Fibroblast of pulmonary artery (primary cell): Measurements from ENCODE around the gene MMP21.

Experiments used
- DNase-seq: peaks from one replicate; pipeline ENCODE4 v3.0.0-alpha.2; 2010; ENCODE audit warnings: low read depth
- H3K4me3 ChIP-seq: replicated peaks from 2 replicates; pipeline ENCODE4 v1.5.1; 2011; ENCODE audit warnings: low read depth, mild to moderate bottlenecking, control low read depth, low read length, moderate library complexity
- TF ChIP-seq, protein P1 (sequence below): IDR thresholded peaks from 2 replicates; pipeline ENCODE4 v1.5.1; 2011; ENCODE audit warnings: mild to moderate bottlenecking, control low read depth, low read length, inconsistent platforms; ENCODE audit errors: missing control alignments

The MMP21 gene

DNA sequence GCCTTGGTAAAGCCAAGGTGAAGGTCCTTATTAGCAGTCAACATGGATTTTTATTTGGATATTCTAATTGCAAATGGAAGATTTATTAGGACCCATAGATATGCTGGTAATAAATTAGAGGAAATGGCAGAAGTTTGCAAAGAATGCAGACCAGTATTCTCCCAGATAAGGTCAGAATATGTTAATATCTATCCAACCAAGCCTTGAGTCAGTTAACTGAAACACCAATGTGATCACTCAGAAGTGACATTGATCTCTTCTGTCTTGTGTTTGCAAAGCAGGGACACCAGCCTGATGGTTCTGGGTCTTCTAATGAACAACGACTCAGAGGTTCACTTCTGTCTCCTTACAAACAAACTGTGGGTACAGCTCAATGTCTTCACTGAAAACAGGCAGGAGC, 26.0 kb upstream of the MMP21 start:
- no peak for DNase-seq
- H3K4me3 ChIP-seq: no peak overlapping the region
- TF ChIP-seq, protein P1, sequence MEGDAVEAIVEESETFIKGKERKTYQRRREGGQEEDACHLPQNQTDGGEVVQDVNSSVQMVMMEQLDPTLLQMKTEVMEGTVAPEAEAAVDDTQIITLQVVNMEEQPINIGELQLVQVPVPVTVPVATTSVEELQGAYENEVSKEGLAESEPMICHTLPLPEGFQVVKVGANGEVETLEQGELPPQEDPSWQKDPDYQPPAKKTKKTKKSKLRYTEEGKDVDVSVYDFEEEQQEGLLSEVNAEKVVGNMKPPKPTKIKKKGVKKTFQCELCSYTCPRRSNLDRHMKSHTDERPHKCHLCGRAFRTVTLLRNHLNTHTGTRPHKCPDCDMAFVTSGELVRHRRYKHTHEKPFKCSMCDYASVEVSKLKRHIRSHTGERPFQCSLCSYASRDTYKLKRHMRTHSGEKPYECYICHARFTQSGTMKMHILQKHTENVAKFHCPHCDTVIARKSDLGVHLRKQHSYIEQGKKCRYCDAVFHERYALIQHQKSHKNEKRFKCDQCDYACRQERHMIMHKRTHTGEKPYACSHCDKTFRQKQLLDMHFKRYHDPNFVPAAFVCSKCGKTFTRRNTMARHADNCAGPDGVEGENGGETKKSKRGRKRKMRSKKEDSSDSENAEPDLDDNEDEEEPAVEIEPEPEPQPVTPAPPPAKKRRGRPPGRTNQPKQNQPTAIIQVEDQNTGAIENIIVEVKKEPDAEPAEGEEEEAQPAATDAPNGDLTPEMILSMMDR: no peak

DNA sequence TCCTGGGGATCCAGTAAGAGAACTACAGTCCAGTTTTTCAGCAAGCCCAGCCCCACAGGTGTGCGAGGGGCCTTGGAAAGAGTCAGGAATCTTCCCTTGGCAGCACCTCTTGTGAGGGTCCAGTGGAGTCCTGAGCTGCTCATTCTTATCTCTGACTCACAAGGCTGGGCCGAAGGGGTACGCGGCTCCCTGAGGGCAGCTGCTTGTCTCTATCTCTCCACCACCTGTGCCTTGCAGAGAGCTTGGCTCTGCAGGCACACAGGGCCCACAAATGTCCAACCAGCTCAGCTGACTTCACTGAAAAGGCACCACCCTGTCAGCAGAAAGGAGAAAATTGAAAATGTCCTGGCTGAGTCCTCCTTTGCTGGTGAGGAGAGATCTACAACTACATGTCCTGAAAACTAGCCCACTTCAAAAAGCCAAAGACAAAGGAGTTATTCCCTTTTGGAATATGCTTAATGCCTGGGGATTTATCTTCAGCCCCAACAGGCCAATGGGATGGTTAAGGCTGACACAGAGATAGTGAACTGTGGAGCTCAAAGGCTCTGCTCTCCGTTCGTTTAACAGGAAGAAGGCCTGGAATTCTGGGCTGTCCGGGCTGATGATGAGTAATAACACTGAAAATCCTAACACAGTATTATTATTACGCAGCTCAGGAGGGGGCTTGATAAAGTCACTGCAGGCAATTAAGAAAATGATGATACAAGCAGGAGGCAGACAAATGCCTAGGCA, 24.0 kb upstream of the MMP21 start:
- TF ChIP-seq, protein P1: no peak
- no peak overlapping the region for H3K4me3 ChIP-seq
- DNase-seq: peak; percentile 5

DNA sequence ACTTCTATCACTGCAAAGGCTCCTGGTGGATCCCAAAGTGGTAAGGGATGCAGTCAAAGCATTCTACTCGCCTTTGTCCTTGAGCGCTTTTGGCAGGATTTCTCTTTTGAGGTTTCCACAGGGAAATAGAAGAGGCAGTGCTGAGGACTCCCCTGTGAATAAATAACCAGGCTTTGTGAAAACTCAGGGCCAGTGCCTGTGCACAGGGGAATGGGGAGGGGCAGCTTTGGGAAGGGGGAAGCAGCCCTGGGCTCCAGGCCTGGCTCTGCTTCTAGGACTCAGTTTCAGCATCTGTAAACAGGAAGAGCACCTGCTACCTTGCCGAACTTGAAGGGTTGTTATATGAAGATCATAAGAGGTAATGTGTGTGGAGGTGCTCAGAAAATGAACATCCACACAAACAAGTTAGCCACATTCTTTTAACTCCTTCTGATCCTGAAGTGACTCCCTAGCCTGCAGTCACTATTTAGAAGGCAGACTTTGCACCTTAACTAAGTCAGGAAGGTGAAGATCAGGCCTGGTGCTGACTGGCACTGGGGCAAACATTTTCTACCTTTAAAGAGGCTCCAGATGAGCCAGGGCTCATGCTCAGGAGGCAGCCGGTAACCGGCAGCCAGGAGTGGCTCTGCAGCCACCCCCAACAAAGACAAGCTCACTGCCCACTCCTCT, 22.5 kb upstream of the MMP21 start:
- TF ChIP-seq, protein P1: no peak
- no peak for DNase-seq
- no peak overlapping the region for H3K4me3 ChIP-seq

DNA sequence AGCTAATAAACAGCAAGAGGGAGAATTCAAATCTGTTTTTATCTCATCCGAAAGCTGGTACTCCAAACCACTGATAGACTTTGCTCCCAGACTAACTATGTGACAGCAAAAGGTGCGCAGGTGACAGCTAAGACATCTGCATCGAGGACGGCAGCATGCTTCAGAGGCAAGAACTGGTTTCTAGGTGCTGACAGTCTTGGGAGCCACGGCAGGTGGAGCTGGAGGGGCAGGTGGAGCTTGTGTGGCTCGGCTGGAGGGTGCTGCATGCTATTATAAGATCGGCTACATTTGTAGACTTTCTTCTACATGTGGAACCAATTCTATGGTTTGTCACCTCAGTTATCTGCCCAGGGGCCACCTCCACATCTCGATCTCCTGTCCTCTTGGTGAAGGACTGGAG, 21.8 kb upstream of the MMP21 start:
- no peak for DNase-seq
- TF ChIP-seq, protein P1: no peak
- H3K4me3 ChIP-seq: no peak overlapping the region

DNA sequence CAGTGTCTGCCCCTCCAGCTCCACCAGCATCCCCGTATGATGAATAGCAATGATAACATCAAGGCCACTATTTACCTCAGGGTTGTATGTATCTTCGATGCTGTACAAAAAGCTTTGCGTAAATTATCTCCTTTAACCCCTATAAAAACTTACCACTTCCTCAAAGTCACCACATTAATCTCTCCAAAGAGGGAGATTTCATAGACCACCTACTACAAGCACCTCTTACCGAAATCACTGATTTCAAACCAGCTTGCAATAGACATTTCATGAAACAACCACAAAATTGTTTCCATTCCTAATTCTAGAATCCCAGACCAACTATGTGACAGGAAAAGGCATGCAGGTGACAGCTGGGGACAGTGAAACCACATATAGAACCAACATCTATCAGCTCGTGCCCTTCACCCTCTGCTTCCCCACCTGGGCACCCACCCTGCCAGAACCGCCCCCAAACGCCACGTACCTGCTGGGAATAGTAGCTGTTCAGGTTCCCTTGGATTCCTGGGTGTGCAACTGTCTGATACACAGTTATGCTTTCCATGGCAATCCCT, 20.1 kb upstream of the MMP21 start:
- no peak for DNase-seq
- H3K4me3 ChIP-seq: no peak overlapping the region
- TF ChIP-seq, protein P1: no peak

DNA sequence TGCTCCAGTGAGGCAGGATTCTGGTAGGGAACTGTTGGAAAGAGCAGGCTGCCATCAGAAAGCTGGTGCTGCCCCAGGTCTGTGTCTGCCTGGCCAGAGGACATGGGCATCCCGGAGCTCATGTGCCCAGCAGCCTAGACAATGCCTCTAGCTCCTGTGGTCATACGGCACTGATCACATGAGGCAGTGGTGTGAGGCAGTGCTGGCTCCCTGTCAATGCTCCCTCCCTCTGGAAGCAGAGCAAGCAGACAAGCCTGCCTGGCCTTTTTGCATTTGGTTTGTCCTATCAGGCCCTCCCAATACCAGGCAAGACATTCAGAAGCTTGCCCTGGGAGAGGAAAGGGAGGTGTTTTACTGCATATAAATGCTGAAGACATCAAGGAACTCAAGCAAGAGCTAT, 19.5 kb upstream of the MMP21 start:
- no peak overlapping the region for H3K4me3 ChIP-seq
- TF ChIP-seq, protein P1: no peak
- peak; percentile 1 for DNase-seq
